ENCODE measurements around the gene VPS39. TPM values are rescaled to one million over a fixed set of nuclear protein-coding genes. Genes with fewer than 3 reads are reported as not detected.

VPS39 gene
- total and polyA plus RNA-seq, 2 of the 13 experiments (the other 11 are each of a cell fraction or from before 2014, with no cell fraction given) = 22.9 to 32.0 TPM

- TF ChIP-seq ZNF839 (CRISPR knock-in tag; IDR thresholded peaks at IDR 0.05; ENCODE audit: borderline replicate concordance) (no peak), ZSCAN31 (CRISPR knock-in tag; IDR thresholded peaks at IDR 0.05; ENCODE audit: low read depth) (peak; percentile 81; the same call in 1 of the 2 replicates), ZNF350 (CRISPR knock-in tag; IDR thresholded peaks at IDR 0.05; ENCODE audit: borderline replicate concordance, low read depth) (peak; percentile 80; the same call in 1 of the 2 replicates), AGO2 (optimal IDR thresholded peaks at IDR 0.05; ENCODE audit: low read depth, low read length) (peak; percentile 98), RBM39 (IDR thresholded peaks at IDR 0.05; ENCODE audit: low read depth, low read length, poor library complexity, severe bottlenecking) (peak; percentile 71), ZNF441 (CRISPR knock-in tag; IDR thresholded peaks at IDR 0.05; ENCODE audit: borderline replicate concordance) (peak; percentile 46; the same call in 1 of the 2 replicates), CREB1 (IDR thresholded peaks at IDR 0.05) (no peak), CREB1 (CRISPR knock-in tag; IDR thresholded peaks at IDR 0.05) (peak; percentile 51), HCFC1 (IDR thresholded peaks at IDR 0.05; ENCODE audit: low read depth, low read length) (no peak), ZZZ3 (CRISPR knock-in tag; IDR thresholded peaks at IDR 0.05; ENCODE audit: borderline replicate concordance) (peak; percentile 82; the same call in 1 of the 2 replicates), DZIP1 (CRISPR knock-in tag; IDR thresholded peaks at IDR 0.05) (0 out of 2 replicates have a peak, but pooled peaks have one; percentile 62), RFX3 (CRISPR knock-in tag; IDR thresholded peaks at IDR 0.05) (peak; percentile 11; the same call in 1 of the 2 replicates), TCF7L2 (IDR thresholded peaks at IDR 0.05; ENCODE audit: low read depth, low read length) (no peak), HDAC2 (CRISPR knock-in tag; IDR thresholded peaks at IDR 0.05) (0 out of 2 replicates have a peak, but pooled peaks have one; percentile 35), ZNF296 (CRISPR knock-in tag; conservative IDR thresholded peaks at IDR 0.05) (no peak), ZFY (CRISPR knock-in tag; IDR thresholded peaks at IDR 0.05) (peak; percentile 92)
- TF ChIP-seq, protein P1, sequence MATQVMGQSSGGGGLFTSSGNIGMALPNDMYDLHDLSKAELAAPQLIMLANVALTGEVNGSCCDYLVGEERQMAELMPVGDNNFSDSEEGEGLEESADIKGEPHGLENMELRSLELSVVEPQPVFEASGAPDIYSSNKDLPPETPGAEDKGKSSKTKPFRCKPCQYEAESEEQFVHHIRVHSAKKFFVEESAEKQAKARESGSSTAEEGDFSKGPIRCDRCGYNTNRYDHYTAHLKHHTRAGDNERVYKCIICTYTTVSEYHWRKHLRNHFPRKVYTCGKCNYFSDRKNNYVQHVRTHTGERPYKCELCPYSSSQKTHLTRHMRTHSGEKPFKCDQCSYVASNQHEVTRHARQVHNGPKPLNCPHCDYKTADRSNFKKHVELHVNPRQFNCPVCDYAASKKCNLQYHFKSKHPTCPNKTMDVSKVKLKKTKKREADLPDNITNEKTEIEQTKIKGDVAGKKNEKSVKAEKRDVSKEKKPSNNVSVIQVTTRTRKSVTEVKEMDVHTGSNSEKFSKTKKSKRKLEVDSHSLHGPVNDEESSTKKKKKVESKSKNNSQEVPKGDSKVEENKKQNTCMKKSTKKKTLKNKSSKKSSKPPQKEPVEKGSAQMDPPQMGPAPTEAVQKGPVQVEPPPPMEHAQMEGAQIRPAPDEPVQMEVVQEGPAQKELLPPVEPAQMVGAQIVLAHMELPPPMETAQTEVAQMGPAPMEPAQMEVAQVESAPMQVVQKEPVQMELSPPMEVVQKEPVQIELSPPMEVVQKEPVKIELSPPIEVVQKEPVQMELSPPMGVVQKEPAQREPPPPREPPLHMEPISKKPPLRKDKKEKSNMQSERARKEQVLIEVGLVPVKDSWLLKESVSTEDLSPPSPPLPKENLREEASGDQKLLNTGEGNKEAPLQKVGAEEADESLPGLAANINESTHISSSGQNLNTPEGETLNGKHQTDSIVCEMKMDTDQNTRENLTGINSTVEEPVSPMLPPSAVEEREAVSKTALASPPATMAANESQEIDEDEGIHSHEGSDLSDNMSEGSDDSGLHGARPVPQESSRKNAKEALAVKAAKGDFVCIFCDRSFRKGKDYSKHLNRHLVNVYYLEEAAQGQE (IDR thresholded peaks at IDR 0.05; ENCODE audit: borderline replicate concordance in 1 of 2, low read depth in 1 of 2, low read length in 2 of 2) = no peak
- TF ChIP-seq, protein P2, sequence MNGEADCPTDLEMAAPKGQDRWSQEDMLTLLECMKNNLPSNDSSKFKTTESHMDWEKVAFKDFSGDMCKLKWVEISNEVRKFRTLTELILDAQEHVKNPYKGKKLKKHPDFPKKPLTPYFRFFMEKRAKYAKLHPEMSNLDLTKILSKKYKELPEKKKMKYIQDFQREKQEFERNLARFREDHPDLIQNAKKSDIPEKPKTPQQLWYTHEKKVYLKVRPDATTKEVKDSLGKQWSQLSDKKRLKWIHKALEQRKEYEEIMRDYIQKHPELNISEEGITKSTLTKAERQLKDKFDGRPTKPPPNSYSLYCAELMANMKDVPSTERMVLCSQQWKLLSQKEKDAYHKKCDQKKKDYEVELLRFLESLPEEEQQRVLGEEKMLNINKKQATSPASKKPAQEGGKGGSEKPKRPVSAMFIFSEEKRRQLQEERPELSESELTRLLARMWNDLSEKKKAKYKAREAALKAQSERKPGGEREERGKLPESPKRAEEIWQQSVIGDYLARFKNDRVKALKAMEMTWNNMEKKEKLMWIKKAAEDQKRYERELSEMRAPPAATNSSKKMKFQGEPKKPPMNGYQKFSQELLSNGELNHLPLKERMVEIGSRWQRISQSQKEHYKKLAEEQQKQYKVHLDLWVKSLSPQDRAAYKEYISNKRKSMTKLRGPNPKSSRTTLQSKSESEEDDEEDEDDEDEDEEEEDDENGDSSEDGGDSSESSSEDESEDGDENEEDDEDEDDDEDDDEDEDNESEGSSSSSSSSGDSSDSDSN (CRISPR knock-in tag; IDR thresholded peaks at IDR 0.05) = peak; percentile 73
Observed at GRCh38 chr15:42207674-42208579, at the start of gene VPS39 (continued).

Measured in HepG2 (cell line).